HepG2 (cell line): Measurements from ENCODE around the gene NLRP5. TPM values are rescaled to one million over a fixed set of nuclear protein-coding genes. Genes with fewer than 3 reads are reported as not detected.

Source experiments
- ATAC-seq: fragments of 200-7000 bp; cut with Tn5 transposase; 3 replicates; pipeline ENCODE4 v1.9.1; 2020; ENCODE audit warnings: mild to moderate bottlenecking, moderate library complexity
- BruUV-seq: library from RNA; stranded (reverse); fragments of 400-500 nt; replicated peaks from 2 replicates; lab custom pipeline; 2021; lab: Mats Ljungman, UMichigan
- CTCF ChIA-PET: fragments of 300-600 bp; formaldehyde crosslinking; extraction: SDS; loops from one replicate; lab custom pipeline; 2021; ENCODE audit warnings: low total read pairs, inconsistent platforms, low intra/inter-chr PET ratio; lab: Yijun Ruan, JAX
- POLR2A ChIA-PET: fragments of 350-600 bp; sonication (Branson Sonifier 250); formaldehyde crosslinking; loops from one replicate; lab custom pipeline; 2020; ENCODE audit warnings: antibody characterized with exemption, inconsistent platforms; lab: Yijun Ruan, JAX
- DNase-seq: peaks from one replicate; pipeline ENCODE4 v3.0.0-alpha.2; 2015; ENCODE audit warnings: low spot score
- FAIRE-seq: peaks from 3 replicates; lab custom pipeline; 2011; peaks lifted over from hg19 to GRCh38; lab: Jason Lieb, UNC
- H2AFZ ChIP-seq: one replicate; pipeline ENCODE4 v1.6.1; 2011; ENCODE audit warnings: low read length, inconsistent platforms
- H3K27ac ChIP-seq: fragments of 300-600 bp; 3 replicates; pipeline ENCODE4 v1.8.0; 2011; ENCODE audit warnings: mixed run types, mild to moderate bottlenecking, mixed read lengths, low read length, inconsistent platforms; ENCODE audit not compliant: insufficient read depth; ENCODE audit errors: extremely low read length
- H3K27me3 ChIP-seq, 2 experiments: fragments of 200-600 bp in 1 of 2; 2 replicates in 1 of 2; 3 replicates in 1 of 2; pipeline versions ENCODE4 v1.6.0 to v1.8.0; 2011; ENCODE audit warnings: low read length in 2 of 2, mild to moderate bottlenecking in 2 of 2, moderate library complexity in 2 of 2, inconsistent platforms in 1 of 2; ENCODE audit not compliant: insufficient read depth in 2 of 2, control insufficient read depth in 1 of 2
- H3K36me3 ChIP-seq, 2 experiments: fragments of 200-600 bp in 1 of 2; replicated peaks in 1 of 2; 2 replicates in 1 of 2; 3 replicates in 1 of 2; pipeline versions ENCODE4 v1.5.1 to v1.8.0; 2011; ENCODE audit warnings: low read length in 2 of 2, inconsistent platforms in 1 of 2; ENCODE audit not compliant: insufficient read depth in 2 of 2, control insufficient read depth in 1 of 2
- H3K4me1 ChIP-seq: 2 replicates; pipeline ENCODE4 v1.5.1; 2012; ENCODE audit warnings: low read length, inconsistent platforms; ENCODE audit not compliant: insufficient read depth
- H3K4me2 ChIP-seq: 2 replicates; pipeline ENCODE4 v1.6.0; 2011; ENCODE audit warnings: low read depth, low read length, inconsistent platforms
- H3K4me3 ChIP-seq, 3 experiments: fragments of 200-600 bp in 1 of 3; sonication (generic), shearing (Covaris generic) in 1 of 3; replicated peaks in 1 of 3; 2 replicates each; pipeline ENCODE4 v1.5.1; 2011 to 2016; ENCODE audit warnings: low read length in 3 of 3, inconsistent platforms in 2 of 3, low read depth in 2 of 3, mild to moderate bottlenecking in 2 of 3, control low read depth in 1 of 3, mixed read lengths in 1 of 3; ENCODE audit not compliant: insufficient read depth in 1 of 3
- H3K79me2 ChIP-seq: one replicate; pipeline ENCODE4 v1.6.1; 2011; ENCODE audit warnings: low read length, inconsistent platforms; ENCODE audit not compliant: insufficient read depth
- H3K9ac ChIP-seq: 2 replicates; pipeline ENCODE4 v1.6.0; 2011; ENCODE audit warnings: mild to moderate bottlenecking, low read depth, low read length, inconsistent platforms; ENCODE audit not compliant: insufficient read depth
- H3K9me3 ChIP-seq: 2 replicates; pipeline ENCODE4 v1.5.1; 2012; ENCODE audit warnings: mild to moderate bottlenecking, low read length
- H4K20me1 ChIP-seq: 2 replicates; pipeline ENCODE4 v1.6.0; 2011; ENCODE audit warnings: inconsistent platforms, mild to moderate bottlenecking, low read length, moderate library complexity; ENCODE audit not compliant: insufficient read depth
- ATRX ChIP-seq: sonication (generic); formaldehyde crosslinking; IDR thresholded peaks from 2 replicates; pipeline ENCODE4 v1.4.0; 2020; ENCODE audit warnings: missing genetic modification reagents, borderline replicate concordance
- CSRNP1 ChIP-seq: sonication (generic); formaldehyde crosslinking; IDR thresholded peaks from 2 replicates; pipeline ENCODE4 v1.8.1; 2023; ENCODE audit warnings: mild to moderate bottlenecking, missing genetic modification reagents
- NPAS2 ChIP-seq: sonication (generic); formaldehyde crosslinking; IDR thresholded peaks from 2 replicates; pipeline ENCODE4 v1.8.0; 2022; ENCODE audit warnings: mild to moderate bottlenecking, missing genetic modification reagents, borderline replicate concordance
- RAD51 ChIP-seq: fragments of 450-650 bp; IDR thresholded peaks from 2 replicates; pipeline ENCODE4 v1.6.1; 2016; ENCODE audit warnings: borderline replicate concordance
- SOX13 ChIP-seq, 3 experiments: fragments of 450-650 bp in 1 of 3; sonication (generic) in 1 of 3; formaldehyde crosslinking in 1 of 3; IDR thresholded peaks in 2 of 3; conservative IDR thresholded peaks in 1 of 3; 2 replicates each; pipeline versions ENCODE4 v1.5.0 to v1.6.1; 2016 to 2020; ENCODE audit warnings: antibody characterized with exemption in 1 of 3, mild to moderate bottlenecking in 1 of 3, missing compliant biosample characterization in 1 of 3, missing genetic modification reagents in 1 of 3, moderate library complexity in 1 of 3
- USF2 ChIP-seq, 2 experiments: sonication (generic) in 1 of 2; formaldehyde crosslinking in 1 of 2; IDR thresholded peaks; 2 replicates each; pipeline versions ENCODE4 v1.5.1 to v1.6.1; 2011 to 2020; ENCODE audit warnings: borderline replicate concordance in 1 of 2, low read depth in 1 of 2, low read length in 1 of 2, mild to moderate bottlenecking in 1 of 2, missing genetic modification reagents in 1 of 2, moderate library complexity in 1 of 2
- ZBTB10 ChIP-seq: sonication (generic); formaldehyde crosslinking; IDR thresholded peaks from 2 replicates; pipeline ENCODE4 v1.4.0; 2020; ENCODE audit warnings: missing genetic modification reagents, borderline replicate concordance
- ZSCAN5A ChIP-seq: sonication (generic); formaldehyde crosslinking; IDR thresholded peaks from 2 replicates; pipeline ENCODE4 v1.8.0; 2022; ENCODE audit warnings: mild to moderate bottlenecking, missing genetic modification reagents, borderline replicate concordance
- WGBS: methylation state at CpG from one replicate; pipeline ENCODE4 v1.1.6; 2017; ENCODE audit warnings: low lambda C conversion rate; 5-methylcytosine and 5-hydroxymethylcytosine counted together
- in situ Hi-C: cut with HindIII; loops from 2 replicates; pipeline ENCODE4 v1.10.0; 2017; ENCODE audit warnings: low pct_unique_long_range_greater_than_20kb; ENCODE audit not compliant: extremely low pct_ligation_motif_present
- intact Hi-C: fragments of 100-400 bp; cut with micrococcal nuclease; formaldehyde crosslinking; loops from one replicate; pipeline ENCODE4 v1.10.0; 2022; ENCODE audit not compliant: unreplicated experiment
- polyA plus RNA-seq, 8 experiments: library from polyadenylated mRNA; depleted of rRNA in 3 of 8; stranded (reverse) in 7 of 8; unstranded in 1 of 8; fragments of >200 nt; fragmentation: Illumina TruSeq in 4 of 8; extraction: Trizol in 4 of 8; gene quantifications; 2 replicates each; pipeline versions ENCODE4 v1.2.1 to v1.2.3, GENCODE V29; 2011 to 2016; ENCODE audit warnings: low read depth in 4 of 8, missing spikeins in 1 of 8, mixed read lengths in 1 of 8; ENCODE audit not compliant: insufficient read depth in 1 of 8
- total RNA-seq, 5 experiments: library from RNA; depleted of rRNA; stranded (reverse); fragments of >200 nt; fragmentation: Illumina TruSeq; extraction: Trizol; gene quantifications; 2 replicates each; pipeline ENCODE4 v1.2.3, GENCODE V29; 2016; ENCODE audit warnings: low read depth in 1 of 5

The NLRP5 gene
- total and polyA plus RNA-seq, 2 of the 13 experiments (the other 11 are each of a cell fraction or from before 2014, with no cell fraction given): not detected

- BruUV-seq: no TSS peak
- no peak for FAIRE-seq
- CTCF ChIA-PET: no interaction called here
- POLR2A ChIA-PET: no interaction called here
- in situ Hi-C loops: no loop called here
- H3K27ac ChIP-seq: no peak overlapping the region
- TF ChIP-seq ZSCAN5A (no peak), CSRNP1 (no peak), USF2 (IDR thresholded peaks at IDR 0.05; ENCODE audit: low read depth, low read length) (peak; percentile 47; the same call in 1 of the 2 replicates), USF2 (CRISPR knock-in tag; IDR thresholded peaks at IDR 0.05; ENCODE audit: borderline replicate concordance) (no peak), ATRX (no peak), SOX13 (IDR thresholded peaks at IDR 0.05) (no peak), SOX13 (CRISPR knock-in tag; conservative IDR thresholded peaks at IDR 0.05 in 1 of 2, IDR thresholded peaks at IDR 0.05 in 1 of 2) (no peak), ZBTB10 (no peak), RAD51 (peak; percentile 67; the same call in 1 of the 2 replicates), NPAS2 (CRISPR knock-in tag) (no peak)
- TF ChIP-seq, all 625 proteins: peak for 2
- intact Hi-C loops: no loop called here
- Histone ChIP-seq H3K4me1 (no peaks in the 10 kb centered on the region), H3K27me3 (peaks cover 0 to 11% of the 10 kb centered on the region in 2 experiments; a peak in 2 of 5 replicates), H3K4me3 (no peak overlapping the region), H3K4me2 (no peak overlapping the region), H3K9me3 (no peaks in the 10 kb centered on the region), H4K20me1 (no peaks in the 10 kb centered on the region), H3K36me3 (no peaks in the 10 kb centered on the region), H3K9ac (no peak overlapping the region), H2AFZ (no peak overlapping the region), H3K79me2 (no peaks in the 10 kb centered on the region)
- WGBS: 53% methylated on average over 15 of the region's 15 CpGs
- ATAC-seq (no peak), DNase-seq (no peak)
Measured at GRCh38 chr19:56026769-56027168, 40.2 kb downstream of the NLRP5 start.
